RCC 7860 (cell line): Measurements from ENCODE around the gene PACS2.

Experiments used
- DNase-seq: peaks from one replicate; pipeline ENCODE4 v3.0.0-alpha.2; 2015; ENCODE audit warnings: low spot score
- FAIRE-seq: peaks from 2 replicates; lab custom pipeline; 2012; peaks lifted over from hg19 to GRCh38; lab: Jason Lieb, UNC

PACS2 gene

DNA sequence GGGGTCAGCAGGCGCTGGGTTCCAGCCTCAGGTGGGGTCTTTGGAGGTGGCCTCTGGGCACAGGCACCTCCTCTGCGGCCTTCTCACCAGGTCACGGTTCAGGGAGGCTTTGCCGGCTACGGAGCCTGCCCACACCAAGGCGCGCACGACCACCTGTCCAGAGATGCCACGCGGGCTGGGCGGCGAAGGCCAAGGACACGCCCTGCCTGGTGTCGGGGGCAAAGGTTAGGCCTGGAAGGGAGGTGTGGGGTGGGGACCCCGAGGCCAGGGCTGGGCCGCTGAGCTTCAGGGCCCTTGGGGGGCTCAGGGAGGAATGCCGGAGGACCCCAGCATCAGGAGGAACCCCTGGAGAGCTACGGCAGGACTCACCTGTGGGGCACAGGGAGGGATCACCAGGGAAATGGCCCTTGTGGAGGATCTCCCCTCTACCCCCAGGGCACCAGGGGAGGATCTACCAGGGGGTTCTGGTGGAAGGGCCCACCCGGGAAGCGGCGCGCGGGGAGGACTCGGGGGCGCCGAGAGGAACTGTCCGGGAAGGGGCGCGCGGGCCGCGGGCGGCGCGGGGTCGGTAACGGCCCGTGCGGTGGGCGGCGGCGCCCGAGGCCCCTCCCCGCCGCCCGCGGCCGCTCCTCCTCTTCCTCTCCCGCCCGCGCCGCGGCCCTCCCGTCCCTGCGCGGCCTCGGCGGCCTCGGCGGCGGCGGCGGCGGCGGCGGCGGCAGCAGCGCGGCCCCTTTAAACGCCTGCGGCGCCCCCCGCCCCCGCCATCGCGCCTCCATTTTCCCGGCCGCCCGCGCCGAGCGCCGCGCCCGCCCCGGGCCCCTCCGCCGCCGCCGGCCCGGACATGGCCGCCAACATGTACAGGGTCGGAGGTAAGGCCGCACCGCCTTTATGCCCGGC, 104.9 kb downstream of the PACS2 start, which contains the start of gene MTA1:
Gene MTA1 (plus strand): TSS at position 633 of the 897 bp plus-strand sequence. CDS start 209 bp downstream, at position 842.
- no peak for DNase-seq
- FAIRE-seq = no peak

DNA sequence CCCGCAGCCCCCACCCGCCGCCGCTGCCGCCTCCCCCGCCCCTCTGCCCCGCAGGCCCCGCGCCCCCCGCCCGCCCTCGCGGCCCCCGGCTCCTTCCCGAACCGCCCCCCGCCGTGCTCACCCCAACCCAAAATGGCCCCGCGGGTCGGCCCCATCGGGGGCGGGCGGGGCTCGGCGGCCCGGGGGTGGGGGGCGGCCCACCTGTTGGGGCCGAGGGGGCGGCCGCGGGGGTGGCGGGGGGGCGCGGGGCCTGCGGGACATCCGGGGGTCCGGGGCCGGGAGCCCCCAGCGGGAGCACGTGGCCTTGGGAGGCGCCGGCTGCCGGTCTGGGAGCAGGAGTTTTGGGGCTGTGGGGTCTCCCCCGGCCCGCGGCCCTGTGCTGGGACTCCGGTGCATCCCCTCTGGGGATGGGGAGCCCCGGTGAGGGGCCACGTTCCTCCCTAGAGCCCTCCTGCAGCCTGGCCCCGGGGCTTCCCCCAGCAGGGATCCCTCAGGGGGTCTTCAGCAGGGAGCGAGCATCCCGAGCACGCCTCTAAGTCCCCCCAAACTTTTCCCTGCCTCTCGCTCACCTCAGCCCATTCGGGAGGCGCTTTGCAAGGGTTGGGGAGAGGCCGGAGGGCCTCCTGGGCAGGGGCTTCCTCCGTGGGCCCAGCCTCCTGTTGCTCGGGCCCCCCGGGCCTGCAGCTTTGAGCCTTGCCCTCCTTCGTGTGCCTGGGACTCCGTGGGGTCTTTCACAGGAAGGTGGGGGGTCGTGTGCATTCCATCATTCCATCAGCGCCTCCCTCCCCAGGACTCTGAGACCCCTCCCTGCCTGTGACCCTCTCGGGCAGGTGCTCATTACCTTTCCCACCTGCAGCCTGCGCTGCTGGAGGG, 105.8 kb downstream of the PACS2 start:
- FAIRE-seq (no peak), DNase-seq (no peak)

- FAIRE-seq = no peak
- no peak for DNase-seq
Measured at GRCh38 chr14:105420974-105421674, 106.6 kb downstream of the PACS2 start.

- FAIRE-seq (no peak), DNase-seq (no peak)
Measured at GRCh38 chr14:105421723-105422615, 107.4 kb downstream of the PACS2 start.

- FAIRE-seq (no peak), DNase-seq (no peak)
Measured at GRCh38 chr14:105422695-105423487, 108.3 kb downstream of the PACS2 start.

- no peak for FAIRE-seq
Measured at GRCh38 chr14:105423488-105424195, 109.1 kb downstream of the PACS2 start.

DNA sequence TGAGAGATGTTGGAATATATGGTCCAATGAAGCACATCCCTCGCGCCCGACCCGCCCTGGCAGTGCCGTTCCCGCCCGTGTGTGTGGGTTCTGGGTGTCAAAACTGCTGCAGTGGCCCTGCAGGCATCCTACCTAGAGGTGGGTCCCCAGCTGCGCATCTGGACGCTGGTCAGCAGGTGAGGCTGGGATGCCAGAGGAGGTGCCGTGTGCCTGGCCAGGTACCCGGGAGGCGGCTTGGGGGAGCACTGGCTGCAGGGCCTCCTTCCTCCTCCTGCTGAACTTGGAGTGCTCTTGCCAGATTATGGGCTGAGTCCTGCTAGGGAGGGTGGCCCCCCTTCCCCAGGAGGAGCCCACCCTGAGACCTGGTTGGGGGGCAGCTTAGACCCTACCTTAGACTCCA, 110.3 kb downstream of the PACS2 start:
- no peak for FAIRE-seq
- DNase-seq = no peak

More at GRCh38 chr14:105423488-105424195, 109.1 kb downstream of the PACS2 start:
- no peak for DNase-seq

DNA sequence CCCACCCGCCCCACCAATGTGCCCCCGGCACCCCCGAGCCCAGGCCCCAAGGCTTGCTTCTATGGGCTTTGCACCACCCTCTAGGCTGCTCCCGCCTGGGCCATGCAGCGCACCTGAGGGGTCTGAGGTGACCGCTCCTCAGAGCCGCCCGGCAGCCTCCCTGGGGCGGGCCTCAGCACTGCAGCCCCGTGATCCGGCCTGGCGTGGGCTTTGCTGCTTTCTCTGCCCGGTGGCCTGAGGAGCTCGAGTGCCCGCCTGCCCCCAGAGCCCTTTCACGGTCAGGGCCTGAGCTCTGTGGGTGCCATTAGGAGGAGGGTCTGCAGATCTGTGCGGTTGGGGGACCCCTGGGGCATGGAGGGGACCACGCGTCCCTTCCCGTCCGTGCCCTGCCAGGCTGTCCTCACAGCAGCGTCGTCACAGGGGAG, 111.3 kb downstream of the PACS2 start:
- FAIRE-seq (no peak), DNase-seq (no peak)

- DNase-seq = no peak
- no peak for FAIRE-seq
Measured at GRCh38 chr14:105426416-105427130, 112.0 kb downstream of the PACS2 start.

GRCh38 chr14:105427412-105427811, 112.9 kb downstream of the PACS2 start:
- no peak for FAIRE-seq
- no peak for DNase-seq

GRCh38 chr14:105427936-105428485, 113.5 kb downstream of the PACS2 start:
- DNase-seq (no peak), FAIRE-seq (no peak)

- no peak for FAIRE-seq
- no peak for DNase-seq
Measured at GRCh38 chr14:105430042-105430441, 115.5 kb downstream of the PACS2 start.

DNA sequence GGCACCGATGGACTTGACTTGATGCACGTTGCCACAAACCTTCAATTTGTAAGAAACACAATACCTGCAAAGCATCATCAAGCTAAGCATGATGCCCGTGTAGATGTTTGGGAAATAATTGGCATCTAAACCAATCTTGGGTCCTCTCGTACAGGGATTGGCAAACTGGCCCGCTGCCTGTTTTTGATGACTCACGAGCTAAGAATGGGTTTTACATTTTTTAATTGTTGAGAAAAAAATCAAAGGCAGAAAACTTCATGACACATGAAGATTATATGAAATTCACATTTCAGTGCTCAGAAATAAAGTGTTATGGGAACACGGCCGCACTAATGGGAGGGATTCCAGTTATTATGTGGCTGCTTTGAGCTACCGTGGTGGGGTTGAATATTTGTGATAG, 116.0 kb downstream of the PACS2 start:
- no peak for DNase-seq
- no peak for FAIRE-seq

DNA sequence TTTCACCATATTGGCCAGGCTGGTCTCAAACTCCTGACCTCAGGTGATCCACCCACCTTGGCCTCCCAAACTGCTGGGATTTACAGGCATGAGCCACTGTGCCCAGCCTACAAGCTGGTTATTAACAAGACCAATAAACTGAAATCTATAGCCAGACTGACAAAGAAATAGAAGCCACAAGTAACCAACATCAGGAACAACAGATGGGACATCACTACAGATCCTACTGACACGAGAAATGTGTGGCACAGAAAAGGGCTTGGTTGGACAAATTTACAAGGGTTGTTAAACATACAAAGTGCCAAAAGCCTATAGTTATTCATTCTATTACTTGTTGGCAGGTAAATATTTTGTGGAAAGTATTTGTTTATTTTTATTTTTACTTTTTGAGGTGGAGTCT, 116.7 kb downstream of the PACS2 start:
- DNase-seq = no peak
- no peak for FAIRE-seq

DNA sequence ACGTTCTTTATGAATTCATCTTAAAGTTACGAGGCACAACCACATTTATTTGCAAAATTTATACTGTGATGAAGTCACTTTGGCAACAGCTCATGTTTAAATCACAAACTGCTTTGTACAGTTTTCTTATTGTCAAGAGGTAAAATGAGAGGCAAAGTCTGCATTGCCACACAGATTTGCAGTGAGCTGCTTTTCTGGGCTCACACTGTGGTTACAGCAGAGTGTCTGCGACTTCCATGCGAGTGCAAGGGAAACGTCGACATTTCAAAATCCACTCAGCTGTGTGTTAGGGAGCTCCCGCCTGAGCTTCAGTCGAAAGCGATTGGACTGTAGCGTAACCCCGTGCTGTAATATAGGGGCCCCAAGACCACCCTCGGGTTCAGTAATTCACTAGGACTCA, 118.1 kb downstream of the PACS2 start:
- no peak for FAIRE-seq
- DNase-seq = no peak

DNA sequence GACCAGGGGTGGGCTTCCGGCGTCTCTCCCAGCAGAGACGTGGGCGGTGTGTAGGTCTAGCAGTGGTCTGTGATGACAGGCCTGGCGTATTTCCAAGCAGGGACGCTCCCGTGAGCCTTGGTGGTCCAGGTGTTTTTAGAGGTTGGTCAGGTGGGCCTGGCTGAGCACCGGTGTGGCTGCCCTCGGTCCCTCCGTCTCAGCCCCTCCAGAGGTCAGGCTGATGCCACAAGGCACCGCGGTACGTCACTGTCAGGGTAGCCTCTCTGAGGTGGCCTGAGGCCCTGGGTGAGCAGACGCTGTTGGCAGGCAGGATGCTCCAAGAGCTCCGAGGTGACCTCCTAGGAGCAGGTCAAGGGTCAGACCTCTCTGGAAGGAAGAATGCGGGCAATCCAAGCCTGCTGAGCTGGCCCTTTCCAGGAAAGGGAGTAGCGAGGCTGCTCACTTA, 118.6 kb downstream of the PACS2 start:
- DNase-seq (no peak), FAIRE-seq (no peak)

DNA sequence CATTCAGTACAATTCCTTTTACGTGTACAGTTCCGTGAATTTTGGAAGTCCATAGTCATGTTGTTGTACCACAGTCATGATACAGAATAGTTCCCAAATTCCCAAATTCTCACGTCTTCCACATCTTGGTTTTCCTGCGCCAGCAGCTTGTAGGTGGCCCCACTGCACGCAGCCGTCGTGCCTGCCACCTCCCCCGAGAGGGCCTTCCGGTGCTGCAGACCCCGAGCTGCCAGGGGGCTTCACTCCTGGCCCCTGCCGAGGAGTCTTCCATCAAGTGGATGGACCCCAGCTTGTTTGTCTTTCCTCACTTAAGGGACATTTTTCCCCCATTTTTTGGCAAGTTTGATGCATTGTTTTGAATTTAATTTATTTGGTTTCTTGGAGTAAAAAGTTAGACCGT, 121.9 kb downstream of the PACS2 start:
- DNase-seq (no peak), FAIRE-seq (no peak)
